Testis (tissue), 2 donors: Measurements from ENCODE around the gene PTPN5.

Experiments
- CTCF ChIP-seq, 3 experiments: fragments of 450-650 bp in 2 of 3; fragments of 200-600 bp in 1 of 3; sonication (generic) in 1 of 3; IDR thresholded peaks; one replicate each; pipeline ENCODE4 v1.5.1; 2016 to 2019; ENCODE audit warnings: antibody characterized with exemption in 3 of 3, mild to moderate bottlenecking in 2 of 3, moderate library complexity in 1 of 3
- POLR2A ChIP-seq: fragments of 450-650 bp; IDR thresholded peaks from one replicate; pipeline ENCODE4 v1.6.1; 2017; ENCODE audit warnings: antibody characterized with exemption, mild to moderate bottlenecking, moderate library complexity

GRCh38 chr11:18836417-18836816, 44.8 kb upstream of the PTPN5 start:
- TF ChIP-seq CTCF (IDR thresholded peaks at IDR 0.05) (no peak), POLR2A (no peak)
